Measurements from ENCODE around the gene PDCD7.
"Not testable (repeated sequence)": the region's sequence is repeated elsewhere in the genome, so short reads cannot be mapped to it uniquely, and the experiment has no call there.

Gene PDCD7

GRCh38 chr15:65146438-65146837 lies 12.8 kb upstream of the PDCD7 start:
- Mint-ChIP-seq H3K9me3 (no peaks in the 10 kb centered on the region), H3K36me3 (peaks cover 35% of the 10 kb centered on the region), H3K4me3 (no peak overlapping the region), H3K27ac (no peak overlapping the region), H3K4me1 (no peaks in the 10 kb centered on the region)
- DNase-seq (ENCODE audit: low spot score in 2 of 2) (no peak), ATAC-seq (no peak)

- not testable (repeated sequence) for H3K27ac Mint-ChIP-seq; H3K36me3 Mint-ChIP-seq; H3K9me3 Mint-ChIP-seq; ATAC-seq; H3K4me1 Mint-ChIP-seq; DNase-seq (ENCODE audit: low spot score in 2 of 2); H3K4me3 Mint-ChIP-seq
These were observed 5.0 kb upstream of the PDCD7 start for GRCh38 chr15:65138631-65139030.

- H3K4me1 Mint-ChIP-seq, result peaks cover 11% of the 10 kb centered on the region
- not testable (repeated sequence) for H3K4me3 Mint-ChIP-seq; ATAC-seq; DNase-seq (ENCODE audit: low spot score in 2 of 2); H3K27ac Mint-ChIP-seq; H3K36me3 Mint-ChIP-seq; H3K9me3 Mint-ChIP-seq
These were observed 4.3 kb upstream of the PDCD7 start for GRCh38 chr15:65137893-65138292.

DNA sequence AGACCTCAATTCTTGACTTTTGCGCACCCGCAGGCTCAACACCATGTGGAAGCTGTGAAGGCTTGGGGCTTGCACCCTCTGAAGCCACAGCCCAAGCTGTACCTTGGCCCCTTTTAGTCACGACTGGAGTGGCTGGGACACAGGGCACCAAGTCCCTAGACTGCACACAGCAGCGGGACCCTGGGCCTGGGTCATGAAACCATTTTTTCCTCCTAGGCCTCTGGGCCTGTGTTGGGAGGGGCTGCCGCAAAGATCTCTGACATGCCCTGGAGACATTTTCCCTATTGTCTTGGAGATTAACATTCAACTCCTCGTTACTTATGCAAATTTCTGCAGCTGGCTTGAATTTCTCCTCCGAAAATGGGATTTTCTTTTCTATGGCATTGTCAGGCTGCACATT lies 3.5 kb upstream of the PDCD7 start:
- not testable (repeated sequence) for H3K36me3 Mint-ChIP-seq; H3K27ac Mint-ChIP-seq; H3K4me3 Mint-ChIP-seq; ATAC-seq; DNase-seq (ENCODE audit: low spot score in 2 of 2); H3K9me3 Mint-ChIP-seq
- peaks cover 11% of the 10 kb centered on the region for H3K4me1 Mint-ChIP-seq

GRCh38 chr15:65134538-65134937 lies 930 bp upstream of the PDCD7 start:
- Mint-ChIP-seq H3K9me3 (no peaks in the 10 kb centered on the region), H3K36me3 (peaks cover 22% of the 10 kb centered on the region), H3K27ac (peak overlapping the region; percentile 97), H3K4me3 (peak overlapping the region; percentile 95), H3K4me1 (peaks cover 18% of the 10 kb centered on the region)
- DNase-seq (ENCODE audit: low spot score in 2 of 2) (no peak), ATAC-seq (no peak)

GRCh38 chr15:65132878-65133547 lies 595 bp downstream of the PDCD7 start:
- ATAC-seq (peak; percentile 70), DNase-seq (ENCODE audit: low spot score in 2 of 2) (peak; percentile 17 to 70)
- Mint-ChIP-seq H3K4me3 (peak overlapping the region; percentile 95), H3K4me1 (peaks cover 22% of the 10 kb centered on the region), H3K9me3 (no peaks in the 10 kb centered on the region), H3K27ac (peak overlapping the region; percentile 97), H3K36me3 (peaks cover 38% of the 10 kb centered on the region)

DNA sequence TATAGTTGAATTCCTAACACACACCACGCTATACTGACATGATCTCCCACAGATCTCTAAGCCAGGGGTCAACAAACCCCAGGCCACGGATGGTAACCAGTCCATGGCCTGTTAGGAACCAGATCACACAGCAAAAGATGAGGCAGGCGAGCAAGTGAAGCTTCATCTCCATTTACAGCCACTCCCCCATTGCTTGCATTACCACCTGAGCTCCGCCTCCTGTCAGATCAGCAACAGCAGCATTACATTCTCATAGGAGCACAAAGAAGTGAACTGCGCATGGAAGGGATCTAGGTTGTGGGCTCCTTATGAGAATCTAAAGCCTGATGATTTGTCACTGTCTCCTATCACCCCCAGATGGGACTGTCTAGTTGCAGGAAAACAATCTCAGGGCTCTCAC lies 2.7 kb downstream of the PDCD7 start:
- peak overlapping the region; percentile 63 for H3K27ac Mint-ChIP-seq
- ATAC-seq, result no peak
- H3K36me3 Mint-ChIP-seq, result peaks cover 58% of the 10 kb centered on the region
- no peak for DNase-seq (ENCODE audit: low spot score in 2 of 2)
- H3K4me3 Mint-ChIP-seq, result no peak overlapping the region
- peaks cover 33% of the 10 kb centered on the region for H3K4me1 Mint-ChIP-seq
- no peaks in the 10 kb centered on the region for H3K9me3 Mint-ChIP-seq

- no peak overlapping the region for H3K4me3 Mint-ChIP-seq
- H3K36me3 Mint-ChIP-seq, result peaks cover 93% of the 10 kb centered on the region
- H3K27ac Mint-ChIP-seq, result no peak overlapping the region
- DNase-seq (ENCODE audit: low spot score in 2 of 2) (no peak), ATAC-seq (no peak)
- peaks cover 15% of the 10 kb centered on the region for H3K4me1 Mint-ChIP-seq
- no peaks in the 10 kb centered on the region for H3K9me3 Mint-ChIP-seq
These were observed 18.1 kb downstream of the PDCD7 start for GRCh38 chr15:65115542-65115941.

DNA sequence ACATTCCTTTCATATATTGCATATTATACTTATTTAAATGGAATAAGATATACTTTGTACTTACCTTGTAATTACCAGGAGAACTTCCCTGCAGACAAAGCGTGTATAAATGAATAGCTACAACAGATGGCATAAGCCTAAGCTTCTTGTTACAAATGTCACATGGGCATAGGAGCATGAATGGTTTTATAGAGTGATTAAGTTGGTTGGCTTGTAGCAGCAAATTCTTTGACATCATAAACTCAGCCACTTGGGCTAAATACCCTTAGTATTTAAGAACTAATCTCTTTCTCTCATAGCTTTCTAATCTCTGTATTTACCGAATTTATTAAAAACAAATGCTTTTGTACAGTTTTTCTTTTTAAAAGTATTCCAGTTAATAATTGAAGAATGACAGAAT lies 18.5 kb downstream of the PDCD7 start, which contains the start of gene UBAP1L:
Gene UBAP1L (minus strand): TSS at position 115 of the 400 bp plus-strand sequence. CDS start 8,985 bp downstream, outside the sequence.
- Mint-ChIP-seq H3K27ac (no peak within 1 kb of the TSS), H3K9me3 (no peaks in the 10 kb centered on the region), H3K4me3 (no peak within 1 kb of the TSS), H3K4me1 (peaks cover 15% of the 10 kb centered on the region), H3K36me3 (peaks cover 90% of the 10 kb centered on the region)
- no peak for ATAC-seq
- no peak for DNase-seq (ENCODE audit: low spot score in 2 of 2)

DNA sequence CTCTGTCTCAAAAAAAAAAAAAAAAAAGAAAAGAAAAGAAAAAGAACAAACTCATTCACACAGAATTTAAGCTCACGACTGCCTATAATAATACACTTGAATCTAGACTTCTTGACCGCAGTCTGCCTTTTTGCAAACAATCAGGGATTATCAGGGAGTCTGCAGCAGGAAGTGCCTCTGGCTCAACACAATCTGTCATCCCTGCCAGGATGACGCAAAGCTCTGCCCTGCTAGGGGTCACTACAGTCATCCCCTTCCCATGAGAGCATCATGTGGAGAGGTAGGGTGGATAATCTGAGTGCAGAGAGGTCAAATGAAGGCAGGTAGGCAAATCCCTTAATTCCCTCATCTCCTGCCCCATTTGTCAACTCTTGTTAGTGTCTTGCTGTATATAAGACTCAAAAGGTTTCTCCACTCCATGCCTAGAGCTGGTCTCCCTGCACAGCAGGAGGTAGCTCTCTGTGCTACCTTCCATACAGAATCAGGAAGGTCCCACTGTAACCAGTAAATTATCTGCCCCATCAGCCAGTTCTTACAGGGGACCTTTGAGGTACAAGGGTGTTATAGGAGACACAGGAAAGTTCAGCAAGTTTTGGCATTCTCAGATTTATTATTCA lies 22.8 kb downstream of the PDCD7 start:
- Mint-ChIP-seq H3K9me3 (no peaks in the 10 kb centered on the region), H3K4me3 (no peak overlapping the region), H3K36me3 (peaks cover 81% of the 10 kb centered on the region), H3K4me1 (peaks cover 20% of the 10 kb centered on the region), H3K27ac (peak overlapping the region; percentile 43)
- DNase-seq (ENCODE audit: low spot score in 2 of 2) (no peak), ATAC-seq (no peak)

GRCh38 chr15:65106011-65106590 lies 27.5 kb downstream of the PDCD7 start:
- DNase-seq (ENCODE audit: low spot score in 2 of 2), result no peak
- ATAC-seq, result no peak
- H3K4me3 Mint-ChIP-seq, result no peak overlapping the region
- H3K36me3 Mint-ChIP-seq, result peaks cover 72% of the 10 kb centered on the region
- H3K9me3 Mint-ChIP-seq, result no peaks in the 10 kb centered on the region
- peaks cover 23% of the 10 kb centered on the region for H3K4me1 Mint-ChIP-seq
- no peak overlapping the region for H3K27ac Mint-ChIP-seq

DNA sequence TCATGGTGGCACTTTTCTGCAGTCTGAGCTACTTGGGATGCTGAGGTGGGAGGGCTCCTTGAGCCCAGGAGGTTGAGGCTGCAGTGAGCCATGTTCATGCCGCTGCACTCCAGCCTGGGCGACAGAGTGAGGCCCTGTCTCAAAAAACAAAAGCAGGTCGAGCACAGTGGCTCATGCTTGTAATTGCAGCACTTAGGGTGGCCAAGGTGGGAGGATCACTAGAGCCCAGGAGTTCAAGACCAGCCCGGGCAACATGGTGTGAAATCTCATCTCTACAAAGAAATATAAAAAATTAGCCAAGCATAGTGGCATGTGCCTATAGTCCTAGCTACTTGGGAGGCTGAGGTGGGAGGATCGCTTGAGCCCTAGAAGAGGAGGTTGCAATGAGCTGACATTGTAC lies 28.6 kb downstream of the PDCD7 start:
- Mint-ChIP-seq H3K36me3 (peaks cover 72% of the 10 kb centered on the region), H3K9me3 (no peaks in the 10 kb centered on the region), H3K27ac (no peak overlapping the region), H3K4me3 (no peak overlapping the region), H3K4me1 (peaks cover 17% of the 10 kb centered on the region)
- ATAC-seq (no peak), DNase-seq (ENCODE audit: low spot score in 2 of 2) (no peak)

- H3K9me3 Mint-ChIP-seq, result no peaks in the 10 kb centered on the region
- DNase-seq (ENCODE audit: low spot score in 2 of 2) (no peak), ATAC-seq (no peak)
- peaks cover 17% of the 10 kb centered on the region for H3K4me1 Mint-ChIP-seq
- no peak overlapping the region for H3K4me3 Mint-ChIP-seq
- peaks cover 70% of the 10 kb centered on the region for H3K36me3 Mint-ChIP-seq
- no peak overlapping the region for H3K27ac Mint-ChIP-seq
These were observed 30.7 kb downstream of the PDCD7 start for GRCh38 chr15:65102912-65103311.

DNA sequence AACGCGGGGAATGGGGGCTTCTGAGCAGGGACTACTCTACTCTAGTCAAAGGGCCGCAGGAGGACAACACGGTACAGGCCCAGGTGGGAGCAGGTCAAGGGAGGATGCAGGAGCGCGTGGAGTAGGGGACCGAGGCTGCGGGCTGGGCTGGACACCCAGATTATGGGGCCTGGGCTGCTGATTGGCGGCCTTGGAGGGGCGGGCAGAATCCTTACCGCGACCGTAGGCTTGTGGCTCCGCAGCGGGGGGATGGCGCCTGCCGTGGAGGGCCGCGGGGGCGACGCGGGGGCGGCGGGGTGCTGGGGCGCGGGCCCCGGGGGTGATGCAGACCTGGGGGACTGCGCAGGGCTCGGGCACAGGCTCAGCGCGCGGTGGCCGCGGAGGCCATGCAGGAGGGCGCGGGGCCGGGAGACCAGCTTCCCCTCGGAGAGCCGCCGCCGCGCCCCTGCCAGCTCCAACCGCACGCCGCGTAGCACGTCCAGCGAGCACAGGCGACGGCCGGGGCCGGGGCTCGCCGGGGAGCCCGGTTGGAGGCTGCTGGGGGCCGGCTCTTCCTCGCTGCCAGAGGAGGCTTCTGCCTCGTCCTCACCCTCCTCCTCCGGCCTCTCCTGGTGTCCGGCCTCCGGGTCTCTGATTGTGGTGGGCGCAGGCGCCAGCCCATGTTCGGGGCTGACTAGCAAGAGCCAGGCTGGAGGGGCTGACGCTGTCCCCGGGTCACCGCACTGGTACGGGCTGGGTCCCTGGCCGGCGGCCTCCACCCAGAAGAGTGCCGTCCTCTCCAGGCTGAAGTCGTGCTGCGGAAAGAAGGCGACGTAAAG lies 31.5 kb downstream of the PDCD7 start:
- ATAC-seq (no peak), DNase-seq (ENCODE audit: low spot score in 2 of 2) (no peak)
- Mint-ChIP-seq H3K4me3 (no peak overlapping the region), H3K36me3 (peaks cover 70% of the 10 kb centered on the region), H3K4me1 (peaks cover 17% of the 10 kb centered on the region), H3K9me3 (no peaks in the 10 kb centered on the region), H3K27ac (no peak overlapping the region)

DNA sequence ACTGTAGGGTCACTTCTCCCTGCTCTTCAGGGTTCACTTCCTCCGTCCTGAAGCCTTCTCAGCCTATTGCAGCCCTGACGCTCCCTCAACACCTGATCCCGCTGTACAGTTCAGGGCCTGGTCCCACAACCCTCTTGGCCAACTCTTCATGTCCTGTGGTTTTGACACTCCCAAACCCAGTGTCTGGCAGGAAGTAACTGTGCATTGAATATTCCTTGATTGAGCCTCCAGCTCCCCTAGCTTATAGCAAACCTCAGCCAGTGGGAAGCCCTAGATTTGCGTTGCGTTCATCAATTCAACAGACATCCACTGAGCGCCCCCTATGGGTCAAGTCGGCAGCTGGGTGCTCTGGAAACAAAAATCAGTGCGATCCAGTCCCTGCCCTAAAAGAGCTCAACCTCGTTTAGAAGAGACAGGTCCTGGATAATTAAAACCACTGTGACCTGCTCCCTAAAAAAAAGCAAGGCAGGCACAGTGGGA lies 32.2 kb downstream of the PDCD7 start:
- Mint-ChIP-seq H3K36me3 (peaks cover 64% of the 10 kb centered on the region), H3K4me1 (peaks cover 17% of the 10 kb centered on the region), H3K9me3 (no peaks in the 10 kb centered on the region), H3K4me3 (no peak overlapping the region), H3K27ac (no peak overlapping the region)
- peak; percentile 38 to 68 for DNase-seq (ENCODE audit: low spot score in 2 of 2)
- peak; percentile 37 for ATAC-seq

All from stimulated activated effector memory CD8-positive, alpha-beta T cell treated with anti-CD3 and anti-CD28 coated beads, Interleukin-12 subunit alpha, Interleukin-12 subunit beta, amount 100 ng/mL, for 72 hours (primary cell).